Kidney (tissue), 14 donors: ENCODE measurements around the gene CNOT6. TPM values are rescaled to one million over a fixed set of nuclear protein-coding genes. Genes with fewer than 3 reads are reported as not detected.

Experiments
- DNase-seq, 5 donors: peaks; one replicate each; pipeline ENCODE4 v3.0.0-alpha.2; 2013 to 2020
- FAIRE-seq: peaks from 2 replicates; lab custom pipeline; 2012; peaks lifted over from hg19 to GRCh38; lab: Jason Lieb, UNC
- H3K27ac ChIP-seq, 2 donors: one replicate each; pipeline ENCODE4 v1.7.0; 2013; ENCODE audit warnings: low read depth in 2 of 2, low read length in 2 of 2, inconsistent platforms in 1 of 2
- H3K27me3 ChIP-seq: one replicate; pipeline ENCODE4 v1.7.1; 2013; ENCODE audit warnings: low read length, inconsistent platforms; ENCODE audit not compliant: control insufficient read depth, insufficient read depth
- H3K36me3 ChIP-seq, 3 donors: one replicate each; pipeline versions ENCODE4 v1.7.0 to v1.7.1; 2013; ENCODE audit warnings: low read length in 3 of 3, control low read depth in 1 of 3, inconsistent platforms in 1 of 3; ENCODE audit not compliant: insufficient read depth in 3 of 3, control insufficient read depth in 2 of 3
- H3K4me1 ChIP-seq, 3 donors: one replicate each; pipeline versions ENCODE4 v1.7.0 to v1.7.1; 2013; ENCODE audit warnings: low read length in 3 of 3, inconsistent platforms in 1 of 3, low read depth in 1 of 3; ENCODE audit not compliant: control insufficient read depth in 2 of 3, insufficient read depth in 2 of 3
- H3K4me3 ChIP-seq, 3 donors: one replicate each; pipeline versions ENCODE4 v1.7.0 to v1.8.1; 2013; ENCODE audit warnings: low read length in 3 of 3, control low read depth in 1 of 3, inconsistent platforms in 1 of 3
- H3K9ac ChIP-seq, 3 donors: one replicate each; pipeline versions ENCODE4 v1.7.0 to v1.7.1; 2013; ENCODE audit warnings: low read length in 3 of 3, control low read depth in 1 of 3, inconsistent platforms in 1 of 3
- H3K9me3 ChIP-seq, 3 donors: one replicate each; pipeline versions ENCODE4 v1.7.0 to v1.7.1; 2013; ENCODE audit warnings: low read length in 3 of 3, control low read depth in 1 of 3, inconsistent platforms in 1 of 3; ENCODE audit not compliant: control insufficient read depth in 2 of 3, insufficient read depth in 1 of 3
- CTCF ChIP-seq: IDR thresholded peaks from 3 replicates; pipeline ENCODE4 v1.5.1; 2012; ENCODE audit warnings: mild to moderate bottlenecking, moderate library complexity, borderline replicate concordance; ENCODE audit not compliant: insufficient read depth; ENCODE audit errors: extremely low read depth
- intact Hi-C: fragments of 100-400 bp; cut with DNase I; formaldehyde crosslinking; loops from one replicate; pipeline ENCODE4 v1.11.1; 2022
- polyA plus RNA-seq: library from polyadenylated mRNA; stranded (reverse); fragments of 350-450 nt; fragmentation: Illumina TruSeq; extraction: RNeasy Lipid Tissue Mini Kit (QIAGEN cat#74804); gene quantifications from one replicate; pipeline ENCODE4 v1.2.3, GENCODE V29; 2014; ENCODE audit warnings: low read depth, low replicate concordance; ENCODE audit not compliant: insufficient read depth
- total RNA-seq: library from RNA; stranded (reverse); fragmentation: NEBNext Ultra II Directional; extraction: Animal tissue kit (Norgen Biotek cat#: 25700); gene quantifications from one replicate; pipeline ENCODE4 v1.2.1, GENCODE V29; 2021
- donor health status: control.
- donor health status: control.
- donor health status: control.
- donor health status: control.
- donor health status: control.
- donor health status: DM: yes; HTN: yes; CAD: no.
- donor health status: Normal renal cell carcinoma (clear cell type).

CNOT6 gene
- total and polyA plus RNA-seq, 2 donors from 2014 or later, result 5.9 to 25.7 TPM

- H3K9ac ChIP-seq, result no peak overlapping the region
- H3K9me3 ChIP-seq, result no peaks in the 10 kb centered on the region
- intact Hi-C loops, result loop anchor here (10.0 kb wide), 1 partner anchor 167 kb away; the partner anchor contains the start of gene MAPK9
- H3K27ac ChIP-seq, result no peak overlapping the region
- H3K27me3 ChIP-seq, result no peaks in the 10 kb centered on the region
- FAIRE-seq (no peak), DNase-seq (no peak)
- TF ChIP-seq CTCF, result no peak
- H3K4me1 ChIP-seq, result no peaks in the 10 kb centered on the region
- H3K36me3 ChIP-seq, result no peaks in the 10 kb centered on the region
- H3K4me3 ChIP-seq, result no peak overlapping the region
Observed at GRCh38 chr5:180461303-180461702, 32.9 kb upstream of the CNOT6 start.

- TF ChIP-seq CTCF, result no peak
- Histone ChIP-seq H3K27me3 (no peaks in the 10 kb centered on the region), H3K9ac (no peak overlapping the region), H3K36me3 (no peaks in the 10 kb centered on the region), H3K4me3 (no peak overlapping the region), H3K4me1 (no peaks in the 10 kb centered on the region), H3K27ac (no peak overlapping the region), H3K9me3 (no peaks in the 10 kb centered on the region)
- DNase-seq (no peak), FAIRE-seq (no peak)
- intact Hi-C loops, result loop anchor here (10.0 kb wide), 1 partner anchor 169 kb away; the partner anchor contains the start of gene MAPK9
Observed at GRCh38 chr5:180463216-180463900, 30.8 kb upstream of the CNOT6 start.

- intact Hi-C loops, result loop anchor here (10.0 kb wide), 1 partner anchor 169 kb away; the partner anchor contains the start of gene MAPK9
Observed at GRCh38 chr5:180463916-180464602, 30.1 kb upstream of the CNOT6 start.

More at GRCh38 chr5:180463916-180464602, 30.1 kb upstream of the CNOT6 start:
- Histone ChIP-seq H3K27ac (no peak overlapping the region), H3K27me3 (no peaks in the 10 kb centered on the region), H3K4me1 (no peaks in the 10 kb centered on the region), H3K9ac (no peak overlapping the region), H3K9me3 (no peaks in the 10 kb centered on the region), H3K36me3 (no peaks in the 10 kb centered on the region), H3K4me3 (no peak overlapping the region)
- no peak for DNase-seq
- no peak for TF ChIP-seq CTCF
- no peak for FAIRE-seq
